Neural progenitor cell (in vitro differentiated cells): ENCODE data around the gene GAP43. TPM values are rescaled to one million over a fixed set of nuclear protein-coding genes. Genes with fewer than 3 reads are reported as not detected.

Experiments used
- DNase-seq: peaks from one replicate; pipeline ENCODE4 v3.0.0-alpha.2; 2016; ENCODE audit warnings: low spot score
- H2AFZ ChIP-seq: fragments of 200-600 bp; sonication (generic); replicated peaks from 2 replicates; pipeline ENCODE4 v1.6.1; 2016; ENCODE audit warnings: antibody characterized with exemption
- H3F3A ChIP-seq: fragments of 200-600 bp; sonication (generic); 2 replicates; pipeline ENCODE4 v1.6.1; 2016; ENCODE audit warnings: antibody characterized with exemption, low read depth
- H3K27ac ChIP-seq: fragments of 200-600 bp; sonication (generic); 2 replicates; pipeline ENCODE4 v1.5.1; 2016; ENCODE audit warnings: mild to moderate bottlenecking
- H3K27me3 ChIP-seq: fragments of 200-600 bp; sonication (generic); 2 replicates; pipeline ENCODE4 v1.6.1; 2016; ENCODE audit warnings: mild to moderate bottlenecking, moderate library complexity
- H3K36me3 ChIP-seq: fragments of 200-600 bp; sonication (generic); 2 replicates; pipeline ENCODE4 v1.5.1; 2016
- H3K4me1 ChIP-seq: fragments of 200-600 bp; sonication (generic); 2 replicates; pipeline ENCODE4 v1.6.1; 2016; ENCODE audit warnings: mixed run types
- H3K4me2 ChIP-seq: fragments of 200-600 bp; sonication (generic); 2 replicates; pipeline ENCODE4 v1.6.1; 2016
- H3K4me3 ChIP-seq: fragments of 200-600 bp; sonication (generic); 2 replicates; pipeline ENCODE4 v1.5.1; 2016
- H3K79me2 ChIP-seq: fragments of 200-600 bp; sonication (generic); 2 replicates; pipeline ENCODE4 v1.6.1; 2016; ENCODE audit warnings: low read depth
- H3K9ac ChIP-seq: fragments of 200-600 bp; sonication (generic); 2 replicates; pipeline ENCODE4 v1.6.1; 2016
- H3K9me3 ChIP-seq: fragments of 200-600 bp; sonication (generic); 2 replicates; pipeline ENCODE4 v1.5.1; 2016; ENCODE audit warnings: low read depth
- H4K20me1 ChIP-seq: fragments of 200-600 bp; sonication (generic); 2 replicates; pipeline ENCODE4 v1.6.1; 2016; ENCODE audit warnings: low read depth
- H3K27ac Mint-ChIP-seq: 3 replicates; pipeline ENCODE4 v1.8.0; 2021; ENCODE audit warnings: mixed read lengths
- H3K27me3 Mint-ChIP-seq: 2 replicates; pipeline ENCODE4 v1.8.0; 2022; ENCODE audit warnings: low read depth, mild to moderate bottlenecking, inconsistent platforms, moderate library complexity, mixed read lengths; ENCODE audit not compliant: insufficient read depth
- H3K36me3 Mint-ChIP-seq: 3 replicates; pipeline ENCODE4 v1.8.0; 2021; ENCODE audit warnings: mixed read lengths
- H3K4me1 Mint-ChIP-seq: 3 replicates; pipeline ENCODE4 v1.8.0; 2021; ENCODE audit warnings: mixed read lengths
- H3K4me3 Mint-ChIP-seq: 3 replicates; pipeline ENCODE4 v1.8.0; 2021; ENCODE audit warnings: mild to moderate bottlenecking, moderate library complexity, mixed read lengths
- H3K9me3 Mint-ChIP-seq: 3 replicates; pipeline ENCODE4 v1.8.0; 2020; ENCODE audit warnings: mixed read lengths
- CTCF ChIP-seq: fragments of 200-600 bp; sonication (generic); IDR thresholded peaks from 2 replicates; pipeline ENCODE4 v1.5.1; 2017; ENCODE audit warnings: antibody characterized with exemption, mild to moderate bottlenecking
- EZH2 ChIP-seq: fragments of 200-600 bp; sonication (generic); IDR thresholded peaks from 2 replicates; pipeline ENCODE4 v1.6.1; 2017; ENCODE audit warnings: antibody characterized with exemption, mild to moderate bottlenecking, moderate library complexity
- EZH2phosphoT487 ChIP-seq: fragments of 200-600 bp; sonication (generic); IDR thresholded peaks from 2 replicates; pipeline ENCODE4 v1.6.1; 2017; ENCODE audit warnings: antibody characterized with exemption
- total RNA-seq: library from RNA; depleted of rRNA; stranded (reverse); fragments of >200 nt; gene quantifications from 2 replicates; pipeline ENCODE4 v1.2.3, GENCODE V29; 2015; ENCODE audit warnings: low replicate concordance

GAP43 gene
- total RNA-seq, 1 donor from 2014 or later = 5.0 TPM

GRCh38 chr3:115648559-115648958, 25.2 kb downstream of the GAP43 start:
- no peak overlapping the region for H2AFZ ChIP-seq
- no peaks in the 10 kb centered on the region for H3K27me3 Mint-ChIP-seq
- peaks cover 11% of the 10 kb centered on the region for H3K4me1 Mint-ChIP-seq

DNA sequence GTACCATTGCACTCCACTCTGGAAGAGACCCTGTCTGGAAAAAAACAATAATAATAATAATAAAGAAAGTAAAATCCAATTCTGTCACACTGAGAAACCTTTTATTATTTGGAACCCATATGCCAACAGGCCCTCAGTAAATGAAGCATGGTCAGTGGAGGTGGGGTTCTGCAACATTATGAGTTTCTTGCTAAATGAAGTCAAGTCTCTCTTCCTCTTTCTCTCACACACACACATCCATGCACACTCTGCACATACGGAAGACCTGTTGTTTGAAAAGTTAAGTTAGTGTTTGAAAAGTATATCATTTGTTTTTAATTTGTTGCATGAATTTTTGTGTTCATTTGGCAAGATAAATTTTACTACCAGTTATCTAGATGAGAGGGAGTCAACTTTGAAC, 27.8 kb downstream of the GAP43 start:
- no peak for DNase-seq
- Histone ChIP-seq H3K4me1 (no peaks in the 10 kb centered on the region), H2AFZ (no peak overlapping the region), H3K4me3 (no peak overlapping the region), H3K9me3 (no peaks in the 10 kb centered on the region), H3K27me3 (no peaks in the 10 kb centered on the region), H3K36me3 (no peaks in the 10 kb centered on the region), H3K4me2 (no peak overlapping the region), H3F3A (no peaks in the 10 kb centered on the region), H3K9ac (no peak overlapping the region), H4K20me1 (no peaks in the 10 kb centered on the region), H3K79me2 (no peaks in the 10 kb centered on the region), H3K27ac (no peak overlapping the region)
- peaks cover 20% of the 10 kb centered on the region for H3K4me1 Mint-ChIP-seq
- H3K27ac Mint-ChIP-seq = no peak overlapping the region
- H3K4me3 Mint-ChIP-seq = no peak overlapping the region
- peaks cover 9% of the 10 kb centered on the region for H3K36me3 Mint-ChIP-seq
- no peaks in the 10 kb centered on the region for H3K27me3 Mint-ChIP-seq
- TF ChIP-seq EZH2 (no peak), EZH2phosphoT487 (no peak), CTCF (no peak)
- H3K9me3 Mint-ChIP-seq = peaks cover 13% of the 10 kb centered on the region

More at GRCh38 chr3:115648559-115648958, 25.2 kb downstream of the GAP43 start:
- Histone ChIP-seq H3K4me3 (no peak overlapping the region), H3K9me3 (no peaks in the 10 kb centered on the region), H3F3A (no peaks in the 10 kb centered on the region), H3K79me2 (no peaks in the 10 kb centered on the region), H3K27me3 (no peaks in the 10 kb centered on the region), H3K9ac (no peak overlapping the region), H3K4me1 (no peaks in the 10 kb centered on the region), H3K27ac (no peak overlapping the region), H4K20me1 (no peaks in the 10 kb centered on the region), H3K4me2 (no peak overlapping the region), H3K36me3 (no peaks in the 10 kb centered on the region)
- peaks cover 13% of the 10 kb centered on the region for H3K9me3 Mint-ChIP-seq
- peaks cover 9% of the 10 kb centered on the region for H3K36me3 Mint-ChIP-seq
- no peak overlapping the region for H3K27ac Mint-ChIP-seq
- H3K4me3 Mint-ChIP-seq = no peak overlapping the region
- TF ChIP-seq EZH2phosphoT487 (no peak), EZH2 (no peak), CTCF (no peak)
- DNase-seq = no peak

DNA sequence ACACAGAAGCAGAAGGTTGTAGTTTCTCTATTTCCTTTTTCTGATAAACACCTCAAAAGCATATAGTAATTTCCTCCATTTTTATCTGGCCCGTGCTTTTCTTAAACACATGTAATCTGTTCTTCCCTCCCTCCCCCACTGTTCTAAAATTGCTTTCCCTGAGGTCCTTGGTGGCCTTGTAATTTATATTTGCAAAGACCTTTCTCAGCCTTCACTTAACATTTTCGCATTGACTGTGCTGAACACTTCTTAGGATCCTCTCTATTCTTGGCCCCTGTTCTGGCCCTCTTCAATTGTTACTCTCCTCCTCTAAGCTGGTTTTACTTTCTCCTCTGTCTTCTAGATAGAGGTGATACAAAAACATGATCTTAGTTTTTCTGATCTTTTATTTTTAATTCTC, 28.3 kb downstream of the GAP43 start:
- H3K4me1 Mint-ChIP-seq = peaks cover 20% of the 10 kb centered on the region
- no peak overlapping the region for H3K27ac Mint-ChIP-seq
- TF ChIP-seq EZH2phosphoT487 (no peak), EZH2 (no peak), CTCF (no peak)
- Histone ChIP-seq H3K27ac (no peak overlapping the region), H2AFZ (no peak overlapping the region), H3K4me2 (no peak overlapping the region), H3K9me3 (no peaks in the 10 kb centered on the region), H3K4me1 (no peaks in the 10 kb centered on the region), H4K20me1 (no peaks in the 10 kb centered on the region), H3K79me2 (no peaks in the 10 kb centered on the region), H3K27me3 (no peaks in the 10 kb centered on the region), H3K9ac (no peak overlapping the region), H3K36me3 (no peaks in the 10 kb centered on the region), H3F3A (no peaks in the 10 kb centered on the region), H3K4me3 (no peak overlapping the region)
- H3K27me3 Mint-ChIP-seq = no peaks in the 10 kb centered on the region
- no peak for DNase-seq
- no peak overlapping the region for H3K4me3 Mint-ChIP-seq
- H3K36me3 Mint-ChIP-seq = peaks cover 9% of the 10 kb centered on the region
- H3K9me3 Mint-ChIP-seq = peaks cover 9% of the 10 kb centered on the region
